ENCODE data around the gene RBMS1. TPM values are rescaled to one million over a fixed set of nuclear protein-coding genes. Genes with fewer than 3 reads are reported as not detected.
A peak's percentile ranks its signal among the peaks of the same experiment; 100 is the strongest.
"Not testable (repeated sequence)": the region's sequence is repeated elsewhere in the genome, so short reads cannot be mapped to it uniquely, and the experiment has no call there.

Gene RBMS1
- total RNA-seq, 1 experiment from 2014 or later: 61.9 TPM

DNA sequence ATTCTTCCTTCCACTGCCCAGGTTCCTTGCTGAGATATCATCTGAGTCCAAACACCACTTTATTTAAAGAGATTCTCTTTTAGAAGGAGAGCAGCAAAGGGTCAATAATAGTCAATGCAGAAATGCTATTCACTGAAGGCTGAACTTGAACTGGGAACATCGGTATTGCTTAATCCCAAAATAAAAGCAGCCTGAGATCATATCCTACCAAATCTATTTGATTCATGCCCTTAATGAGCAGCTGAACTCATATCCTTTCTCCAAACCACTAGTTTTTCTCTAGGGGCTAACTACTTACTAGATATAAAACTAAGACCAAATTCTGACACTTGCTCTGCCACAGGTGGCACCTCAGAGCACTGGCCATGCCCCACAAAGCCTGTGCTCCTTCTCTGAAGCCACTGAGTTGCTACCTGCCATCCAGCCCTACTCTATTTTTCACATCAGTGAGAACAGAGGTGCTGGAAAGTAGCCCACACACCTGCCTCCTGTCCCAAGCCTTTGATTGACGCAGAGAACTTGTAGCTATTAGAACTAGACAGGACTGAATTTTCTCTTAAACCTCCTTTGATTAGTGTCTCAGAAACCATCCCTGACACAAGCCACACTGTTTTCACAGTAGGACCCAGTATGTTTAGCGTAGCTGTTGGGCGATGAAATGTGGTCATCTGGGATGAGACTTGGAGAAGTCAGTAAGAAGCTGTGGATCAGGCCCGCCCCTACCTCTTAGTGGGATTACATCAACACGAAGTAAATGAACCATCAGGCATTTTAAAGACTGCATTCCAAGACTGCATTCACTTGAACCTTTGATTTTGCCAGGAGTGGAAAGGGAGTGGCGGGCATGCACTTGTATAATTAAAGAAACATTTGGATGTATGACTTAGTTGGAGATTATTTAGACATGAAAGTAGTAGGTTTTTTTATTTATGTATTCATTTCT lies 124.3 kb downstream of the RBMS1 start:
- Mint-ChIP-seq H3K27ac (ENCODE audit: unreplicated experiment) (no peak overlapping the region), H3K4me1 (ENCODE audit: low read depth, unreplicated experiment) (peaks cover 49% of the 10 kb centered on the region), H3K36me3 (ENCODE audit: insufficient read depth, unreplicated experiment) (peaks cover 10% of the 10 kb centered on the region), H3K9me3 (ENCODE audit: low read depth, unreplicated experiment) (no peaks in the 10 kb centered on the region), H3K4me3 (ENCODE audit: low read depth, unreplicated experiment) (no peak overlapping the region), H3K27me3 (ENCODE audit: unreplicated experiment) (no peaks in the 10 kb centered on the region)
- BruUV-seq (replicated peaks): no TSS peak
- TF ChIP-seq, protein P1, sequence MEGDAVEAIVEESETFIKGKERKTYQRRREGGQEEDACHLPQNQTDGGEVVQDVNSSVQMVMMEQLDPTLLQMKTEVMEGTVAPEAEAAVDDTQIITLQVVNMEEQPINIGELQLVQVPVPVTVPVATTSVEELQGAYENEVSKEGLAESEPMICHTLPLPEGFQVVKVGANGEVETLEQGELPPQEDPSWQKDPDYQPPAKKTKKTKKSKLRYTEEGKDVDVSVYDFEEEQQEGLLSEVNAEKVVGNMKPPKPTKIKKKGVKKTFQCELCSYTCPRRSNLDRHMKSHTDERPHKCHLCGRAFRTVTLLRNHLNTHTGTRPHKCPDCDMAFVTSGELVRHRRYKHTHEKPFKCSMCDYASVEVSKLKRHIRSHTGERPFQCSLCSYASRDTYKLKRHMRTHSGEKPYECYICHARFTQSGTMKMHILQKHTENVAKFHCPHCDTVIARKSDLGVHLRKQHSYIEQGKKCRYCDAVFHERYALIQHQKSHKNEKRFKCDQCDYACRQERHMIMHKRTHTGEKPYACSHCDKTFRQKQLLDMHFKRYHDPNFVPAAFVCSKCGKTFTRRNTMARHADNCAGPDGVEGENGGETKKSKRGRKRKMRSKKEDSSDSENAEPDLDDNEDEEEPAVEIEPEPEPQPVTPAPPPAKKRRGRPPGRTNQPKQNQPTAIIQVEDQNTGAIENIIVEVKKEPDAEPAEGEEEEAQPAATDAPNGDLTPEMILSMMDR (IDR thresholded peaks at IDR 0.05; ENCODE audit: unreplicated experiment): no peak
- CTCF ChIA-PET: no interaction called here
- DNase-seq: no peak
- intact Hi-C loops (cut with micrococcal nuclease; ENCODE audit: unreplicated experiment): no loop called here

DNA sequence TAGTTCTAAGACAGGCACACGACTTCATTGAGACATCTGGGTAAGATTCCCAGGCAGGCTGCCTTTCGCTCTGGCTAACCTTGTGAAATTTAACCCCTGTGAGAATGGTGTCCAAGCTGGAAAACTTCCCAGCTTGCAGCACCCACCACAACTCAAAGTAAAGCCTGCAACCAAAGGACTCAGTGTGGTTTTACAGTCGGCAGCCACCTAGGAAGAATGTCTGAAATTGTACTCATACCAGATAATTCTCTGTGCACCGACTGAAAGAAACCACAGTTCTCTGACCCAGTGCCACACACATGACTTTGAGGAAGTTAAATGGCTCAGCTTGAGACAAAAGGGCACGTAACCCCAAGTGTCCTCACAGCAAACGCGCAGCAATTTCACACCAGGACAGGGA lies 125.7 kb downstream of the RBMS1 start:
- CTCF ChIA-PET: interaction anchor here (1.4 kb wide), 1 partner anchor 36 kb away, joined by 3 read pairs; no protein-coding TSS in a partner anchor
- Mint-ChIP-seq H3K9me3 (ENCODE audit: low read depth, unreplicated experiment) (no peaks in the 10 kb centered on the region), H3K36me3 (ENCODE audit: insufficient read depth, unreplicated experiment) (peaks cover 10% of the 10 kb centered on the region), H3K4me1 (ENCODE audit: low read depth, unreplicated experiment) (peaks cover 48% of the 10 kb centered on the region), H3K27ac (ENCODE audit: unreplicated experiment) (peak overlapping the region; percentile 31), H3K4me3 (ENCODE audit: low read depth, unreplicated experiment) (no peak overlapping the region), H3K27me3 (ENCODE audit: unreplicated experiment) (no peaks in the 10 kb centered on the region)
- no peak for DNase-seq
- BruUV-seq (replicated peaks): no TSS peak
- TF ChIP-seq, protein P1 (IDR thresholded peaks at IDR 0.05; ENCODE audit: unreplicated experiment): no peak
- intact Hi-C loops (cut with micrococcal nuclease; ENCODE audit: unreplicated experiment): no loop called here

GRCh38 chr2:160367139-160367538 lies 126.5 kb downstream of the RBMS1 start:
- DNase-seq; H3K27ac Mint-ChIP-seq (ENCODE audit: unreplicated experiment); BruUV-seq (replicated peaks); H3K27me3 Mint-ChIP-seq (ENCODE audit: unreplicated experiment); intact Hi-C loops (cut with micrococcal nuclease; ENCODE audit: unreplicated experiment); H3K4me3 Mint-ChIP-seq (ENCODE audit: low read depth, unreplicated experiment); H3K9me3 Mint-ChIP-seq (ENCODE audit: low read depth, unreplicated experiment): not testable (repeated sequence)
- CTCF ChIA-PET: interaction anchor here (0.7 to 1.4 kb wide), 2 partner anchors 37 to 1070 kb away, joined by 3 read pairs; no protein-coding TSS in a partner anchor
- Mint-ChIP-seq H3K36me3 (ENCODE audit: insufficient read depth, unreplicated experiment) (peaks cover 10% of the 10 kb centered on the region), H3K4me1 (ENCODE audit: low read depth, unreplicated experiment) (peaks cover 41% of the 10 kb centered on the region)

- Mint-ChIP-seq H3K4me1 (ENCODE audit: low read depth, unreplicated experiment) (peaks cover 38% of the 10 kb centered on the region), H3K9me3 (ENCODE audit: low read depth, unreplicated experiment) (no peaks in the 10 kb centered on the region), H3K4me3 (ENCODE audit: low read depth, unreplicated experiment) (no peak overlapping the region), H3K27me3 (ENCODE audit: unreplicated experiment) (no peaks in the 10 kb centered on the region), H3K27ac (ENCODE audit: unreplicated experiment) (no peak overlapping the region), H3K36me3 (ENCODE audit: insufficient read depth, unreplicated experiment) (peaks cover 10% of the 10 kb centered on the region)
- DNase-seq: no peak
- BruUV-seq (replicated peaks): TSS peak; percentile 24
- intact Hi-C loops (cut with micrococcal nuclease; ENCODE audit: unreplicated experiment): no loop called here
- TF ChIP-seq, protein P1 (IDR thresholded peaks at IDR 0.05; ENCODE audit: unreplicated experiment): no peak
- CTCF ChIA-PET: interaction anchor here (0.7 kb wide), 2 partner anchors 35 to 1070 kb away, joined by 3 read pairs; no protein-coding TSS in a partner anchor
Observed at GRCh38 chr2:160366474-160366873, 127.1 kb downstream of the RBMS1 start.

Data from Calu3 (cell line).